ENCODE results near the gene OR2AE1. TPM values are rescaled to one million over a fixed set of nuclear protein-coding genes. Genes with fewer than 3 reads are reported as not detected.

OR2AE1 gene
- total RNA-seq, 1 experiment from 2014 or later = not detected

- no TSS peak for BruUV-seq (replicated peaks)
- no peak overlapping the region for H3K27ac Mint-ChIP-seq (ENCODE audit: low read depth, unreplicated experiment)
- no peak for TF ChIP-seq CTCF (IDR thresholded peaks at IDR 0.05; ENCODE audit: unreplicated experiment)
- peaks cover 56% of the 10 kb centered on the region for H3K36me3 Mint-ChIP-seq (ENCODE audit: insufficient read depth, unreplicated experiment)
- intact Hi-C loops (cut with micrococcal nuclease) = no loop called here
- H3K9me3 Mint-ChIP-seq (ENCODE audit: unreplicated experiment) = no peaks in the 10 kb centered on the region
- no peak for DNase-seq (ENCODE audit: unreplicated experiment)
- ChIA-PET CTCF (no interaction called here), POLR2A (interaction anchor here (1.3 kb wide), 1 partner anchor 62 kb away, joined by 3 read pairs; no protein-coding TSS in a partner anchor)
- H3K27me3 Mint-ChIP-seq (ENCODE audit: insufficient read depth, unreplicated experiment) = no peaks in the 10 kb centered on the region
- H3K4me3 Mint-ChIP-seq (ENCODE audit: unreplicated experiment) = no peak overlapping the region
- H3K4me1 Mint-ChIP-seq (ENCODE audit: insufficient read depth, unreplicated experiment) = peaks cover 6% of the 10 kb centered on the region
These were observed 23.1 kb upstream of the OR2AE1 start for GRCh38 chr7:99899830-99900519.

- H3K27me3 Mint-ChIP-seq (ENCODE audit: insufficient read depth, unreplicated experiment) = no peaks in the 10 kb centered on the region
- H3K27ac Mint-ChIP-seq (ENCODE audit: low read depth, unreplicated experiment) = no peak overlapping the region
- ChIA-PET CTCF (no interaction called here), POLR2A (interaction anchor here (0.7 to 1.5 kb wide), 3 partner anchors 8 to 61 kb away, joined by 3 to 6 read pairs (median 3); no protein-coding TSS in a partner anchor)
- peaks cover 6% of the 10 kb centered on the region for H3K4me1 Mint-ChIP-seq (ENCODE audit: insufficient read depth, unreplicated experiment)
- peaks cover 45% of the 10 kb centered on the region for H3K36me3 Mint-ChIP-seq (ENCODE audit: insufficient read depth, unreplicated experiment)
- intact Hi-C loops (cut with micrococcal nuclease) = no loop called here
- DNase-seq (ENCODE audit: unreplicated experiment) = no peak
- BruUV-seq (replicated peaks) = no TSS peak
- H3K9me3 Mint-ChIP-seq (ENCODE audit: unreplicated experiment) = no peaks in the 10 kb centered on the region
- TF ChIP-seq CTCF (IDR thresholded peaks at IDR 0.05; ENCODE audit: unreplicated experiment) = no peak
- no peak overlapping the region for H3K4me3 Mint-ChIP-seq (ENCODE audit: unreplicated experiment)
These were observed 22.0 kb upstream of the OR2AE1 start for GRCh38 chr7:99898836-99899235.

GRCh38 chr7:99898023-99898357, 21.2 kb upstream of the OR2AE1 start:
- TF ChIP-seq CTCF (IDR thresholded peaks at IDR 0.05; ENCODE audit: unreplicated experiment) = no peak
- H3K36me3 Mint-ChIP-seq (ENCODE audit: insufficient read depth, unreplicated experiment) = peaks cover 36% of the 10 kb centered on the region
- no peaks in the 10 kb centered on the region for H3K9me3 Mint-ChIP-seq (ENCODE audit: unreplicated experiment)
- intact Hi-C loops (cut with micrococcal nuclease) = no loop called here
- BruUV-seq (replicated peaks) = no TSS peak
- peaks cover 6% of the 10 kb centered on the region for H3K4me1 Mint-ChIP-seq (ENCODE audit: insufficient read depth, unreplicated experiment)
- no peak overlapping the region for H3K27ac Mint-ChIP-seq (ENCODE audit: low read depth, unreplicated experiment)
- DNase-seq (ENCODE audit: unreplicated experiment) = no peak
- ChIA-PET POLR2A (interaction anchor here (1.5 kb wide), 1 partner anchor 9 kb away, joined by 6 read pairs; no protein-coding TSS in a partner anchor), CTCF (no interaction called here)
- H3K4me3 Mint-ChIP-seq (ENCODE audit: unreplicated experiment) = no peak overlapping the region
- H3K27me3 Mint-ChIP-seq (ENCODE audit: insufficient read depth, unreplicated experiment) = no peaks in the 10 kb centered on the region

GRCh38 chr7:99897322-99898022, 20.6 kb upstream of the OR2AE1 start:
- no peak overlapping the region for H3K4me3 Mint-ChIP-seq (ENCODE audit: unreplicated experiment)
- peaks cover 36% of the 10 kb centered on the region for H3K36me3 Mint-ChIP-seq (ENCODE audit: insufficient read depth, unreplicated experiment)
- ChIA-PET CTCF (no interaction called here), POLR2A (interaction anchor here (1.0 kb wide), 1 partner anchor 11 kb away, joined by 3 read pairs; no protein-coding TSS in a partner anchor)
- H3K4me1 Mint-ChIP-seq (ENCODE audit: insufficient read depth, unreplicated experiment) = peaks cover 2% of the 10 kb centered on the region
- no TSS peak for BruUV-seq (replicated peaks)
- no peak overlapping the region for H3K27ac Mint-ChIP-seq (ENCODE audit: low read depth, unreplicated experiment)
- no peaks in the 10 kb centered on the region for H3K27me3 Mint-ChIP-seq (ENCODE audit: insufficient read depth, unreplicated experiment)
- TF ChIP-seq CTCF (IDR thresholded peaks at IDR 0.05; ENCODE audit: unreplicated experiment) = no peak
- DNase-seq (ENCODE audit: unreplicated experiment) = no peak
- intact Hi-C loops (cut with micrococcal nuclease) = no loop called here
- no peaks in the 10 kb centered on the region for H3K9me3 Mint-ChIP-seq (ENCODE audit: unreplicated experiment)

Measured in MCF 10A (cell line).